MM.1S (cell line): Measurements from ENCODE around the gene SHROOM3.

ENCODE experiments used
- DNase-seq: peaks from one replicate; pipeline ENCODE4 v3.0.0-alpha.2; 2015
- H2AFZ ChIP-seq: fragments of 300-600 bp; sonication (generic); 2 replicates; pipeline ENCODE4 v1.6.0; 2016; ENCODE audit warnings: antibody characterized with exemption, low read length
- H3F3A ChIP-seq: fragments of 300-600 bp; sonication (generic); 2 replicates; pipeline ENCODE4 v1.6.1; 2016; ENCODE audit warnings: mild to moderate bottlenecking, antibody characterized with exemption, low read length, moderate library complexity, mixed read lengths; ENCODE audit not compliant: insufficient read depth
- H3K27ac ChIP-seq: fragments of 300-600 bp; sonication (generic); 2 replicates; pipeline ENCODE4 v1.5.1; 2016; ENCODE audit warnings: mild to moderate bottlenecking, low read length
- H3K27me3 ChIP-seq: fragments of 300-600 bp; sonication (generic); replicated peaks from 2 replicates; pipeline ENCODE4 v1.6.0; 2016; ENCODE audit warnings: low read length; ENCODE audit not compliant: insufficient read depth
- H3K36me3 ChIP-seq: fragments of 300-600 bp; sonication (generic); replicated peaks from 2 replicates; pipeline ENCODE4 v1.6.1; 2016; ENCODE audit warnings: mild to moderate bottlenecking, low read length, mixed read lengths; ENCODE audit not compliant: insufficient read depth
- H3K4me1 ChIP-seq: fragments of 300-600 bp; sonication (generic); 2 replicates; pipeline ENCODE4 v1.6.1; 2016; ENCODE audit warnings: low read length, mixed read lengths
- H3K4me2 ChIP-seq: fragments of 300-600 bp; sonication (generic); 2 replicates; pipeline ENCODE4 v1.6.0; 2016; ENCODE audit warnings: low read depth, low read length
- H3K4me3 ChIP-seq: fragments of 300-600 bp; sonication (generic); 2 replicates; pipeline ENCODE4 v1.5.1; 2016; ENCODE audit warnings: low read length, mixed read lengths
- H3K79me2 ChIP-seq: fragments of 300-600 bp; sonication (generic); 2 replicates; pipeline ENCODE4 v1.6.1; 2016; ENCODE audit warnings: mixed run types, low read length, mixed read lengths
- H3K9ac ChIP-seq: fragments of 300-600 bp; sonication (generic); 2 replicates; pipeline ENCODE4 v1.6.1; 2016; ENCODE audit warnings: low read length, mixed read lengths
- H3K9me2 ChIP-seq: fragments of 300-600 bp; sonication (generic); replicated peaks from 2 replicates; pipeline ENCODE4 v1.6.1; 2016; ENCODE audit warnings: mild to moderate bottlenecking, low read length, mixed read lengths; ENCODE audit not compliant: insufficient read depth
- H3K9me3 ChIP-seq: fragments of 300-600 bp; sonication (generic); replicated peaks from 2 replicates; pipeline ENCODE4 v1.6.1; 2016; ENCODE audit warnings: mild to moderate bottlenecking, low read length, mixed read lengths; ENCODE audit not compliant: insufficient read depth
- H4K20me1 ChIP-seq: fragments of 300-600 bp; sonication (generic); 2 replicates; pipeline ENCODE4 v1.6.1; 2016; ENCODE audit warnings: mild to moderate bottlenecking, low read length, moderate library complexity, mixed read lengths; ENCODE audit not compliant: insufficient read depth
- CTCF ChIP-seq: fragments of 300-600 bp; sonication (generic); IDR thresholded peaks from 2 replicates; pipeline ENCODE4 v1.5.1; 2016; ENCODE audit warnings: antibody characterized with exemption, low read length, mixed read lengths
- EZH2 ChIP-seq: fragments of 300-600 bp; sonication (generic); optimal IDR thresholded peaks from 2 replicates; pipeline ENCODE3; 2017; ENCODE audit warnings: low read depth, mild to moderate bottlenecking, antibody characterized with exemption, low read length, mixed read lengths
- EZH2phosphoT487 ChIP-seq: fragments of 300-600 bp; sonication (generic); IDR thresholded peaks from 2 replicates; pipeline ENCODE4 v1.6.1; 2018; ENCODE audit warnings: antibody characterized with exemption, low read length

The SHROOM3 gene

GRCh38 chr4:76757418-76757939 is 322.4 kb downstream of the SHROOM3 start:
- Histone ChIP-seq H3K79me2 (0 out of 2 replicates have a peak, but pooled peaks cover 7% of the 10 kb centered on the region), H3K9me2 (no peaks in the 10 kb centered on the region), H3K4me3 (no peak overlapping the region), H3F3A (peaks cover 3% of the 10 kb centered on the region; the same call in 1 of the 2 replicates), H3K27ac (no peak overlapping the region), H3K9me3 (no peaks in the 10 kb centered on the region), H3K4me1 (no peaks in the 10 kb centered on the region), H3K9ac (no peak overlapping the region), H3K36me3 (peaks cover 12% of the 10 kb centered on the region), H3K4me2 (no peak overlapping the region), H3K27me3 (no peaks in the 10 kb centered on the region), H4K20me1 (no peaks in the 10 kb centered on the region), H2AFZ (no peak overlapping the region)
- no peak for TF ChIP-seq EZH2phosphoT487
- TF ChIP-seq EZH2, result no peak
- no peak for TF ChIP-seq CTCF
- DNase-seq, result no peak

- no peak overlapping the region for H3K4me2 ChIP-seq
- peak; percentile 34 for DNase-seq
- H3K9me2 ChIP-seq, result no peaks in the 10 kb centered on the region
- H3F3A ChIP-seq, result peaks cover 3% of the 10 kb centered on the region; the same call in 1 of the 2 replicates
- TF ChIP-seq EZH2phosphoT487 (no peak), CTCF (peak; percentile 77)
- no peaks in the 10 kb centered on the region for H3K9me3 ChIP-seq
- H3K36me3 ChIP-seq, result peaks cover 10% of the 10 kb centered on the region
- H3K4me3 ChIP-seq, result no peak overlapping the region
- 0 out of 2 replicates have a peak, but pooled peaks cover 7% of the 10 kb centered on the region for H3K79me2 ChIP-seq
- no peaks in the 10 kb centered on the region for H4K20me1 ChIP-seq
- no peaks in the 10 kb centered on the region for H3K27me3 ChIP-seq
- no peak overlapping the region for H3K27ac ChIP-seq
- H3K4me1 ChIP-seq, result no peaks in the 10 kb centered on the region
- no peak overlapping the region for H3K9ac ChIP-seq
- H2AFZ ChIP-seq, result no peak overlapping the region
Measured at GRCh38 chr4:76758290-76758882, 323.4 kb downstream of the SHROOM3 start.

- no peaks in the 10 kb centered on the region for H4K20me1 ChIP-seq
- H2AFZ ChIP-seq, result no peak overlapping the region
- no peaks in the 10 kb centered on the region for H3K9me2 ChIP-seq
- no peak overlapping the region for H3K27ac ChIP-seq
- H3K4me1 ChIP-seq, result no peaks in the 10 kb centered on the region
- H3K79me2 ChIP-seq, result 0 out of 2 replicates have a peak, but pooled peaks cover 7% of the 10 kb centered on the region
- DNase-seq, result no peak
- no peak for TF ChIP-seq EZH2
- no peak for TF ChIP-seq EZH2phosphoT487
- TF ChIP-seq CTCF, result no peak
- no peaks in the 10 kb centered on the region for H3K27me3 ChIP-seq
- H3K4me3 ChIP-seq, result no peak overlapping the region
- H3K9ac ChIP-seq, result no peak overlapping the region
- H3F3A ChIP-seq, result peaks cover 3% of the 10 kb centered on the region; the same call in 1 of the 2 replicates
- H3K9me3 ChIP-seq, result no peaks in the 10 kb centered on the region
- H3K4me2 ChIP-seq, result no peak overlapping the region
- H3K36me3 ChIP-seq, result peaks cover 10% of the 10 kb centered on the region
Measured at GRCh38 chr4:76758996-76759395, 324.0 kb downstream of the SHROOM3 start.
